ENCODE data around the gene SIL1. TPM values are rescaled to one million over a fixed set of nuclear protein-coding genes. Genes with fewer than 3 reads are reported as not detected.

Gene SIL1
- total RNA-seq, 1 donor from 2014 or later: 41.6 TPM

DNA sequence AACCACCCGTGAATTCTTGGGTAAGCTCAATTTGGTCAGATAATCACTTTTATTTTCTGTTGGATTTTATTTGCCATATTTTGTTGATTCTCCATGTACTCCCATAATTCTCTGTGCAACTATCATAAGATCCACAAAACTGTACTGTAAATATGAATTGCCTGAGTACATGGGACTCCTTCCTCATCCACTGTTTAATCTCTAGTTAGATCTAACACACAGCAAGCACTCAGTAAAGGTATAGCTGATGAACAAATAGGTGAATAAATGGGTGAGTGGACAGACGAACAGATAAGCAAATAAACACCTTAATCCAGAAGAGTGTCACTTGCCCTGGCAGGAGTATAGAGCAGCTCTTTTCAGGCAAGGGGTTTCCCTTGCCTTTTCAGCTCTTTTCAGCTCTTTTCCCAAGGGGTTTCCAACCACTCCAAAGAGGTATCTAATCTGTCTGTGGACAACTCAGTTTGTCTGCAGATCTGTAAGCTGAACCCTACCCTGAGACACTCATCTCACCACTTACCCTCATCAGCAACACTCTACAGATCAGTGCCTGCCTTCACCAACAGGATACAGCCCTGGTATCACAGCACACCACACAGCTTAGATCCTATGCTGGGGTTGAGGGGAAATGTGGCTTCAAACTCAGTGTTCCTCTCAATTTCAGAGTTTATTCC, 51.2 kb downstream of the SIL1 start:
- no peak overlapping the region for H3K4me2 ChIP-seq (ENCODE audit: low read length)
- no peaks in the 10 kb centered on the region for H3K36me3 ChIP-seq (ENCODE audit: insufficient read depth, low read length)
- H3K9me3 ChIP-seq (ENCODE audit: insufficient read depth, low read depth, low read length): no peaks in the 10 kb centered on the region
- H3K27me3 ChIP-seq (ENCODE audit: insufficient read depth, low read length): no peaks in the 10 kb centered on the region
- H3K27me3 Mint-ChIP-seq (ENCODE audit: low read depth, unreplicated experiment): no peaks in the 10 kb centered on the region
- no peak for FAIRE-seq
- H3K9me3 Mint-ChIP-seq (ENCODE audit: unreplicated experiment): no peaks in the 10 kb centered on the region
- peaks cover 2% of the 10 kb centered on the region for H3K36me3 Mint-ChIP-seq (ENCODE audit: low read depth, unreplicated experiment)
- H3K9ac ChIP-seq (ENCODE audit: low read length): no peak overlapping the region
- no peak overlapping the region for H2AFZ ChIP-seq (ENCODE audit: low read depth, low read length)
- no peak overlapping the region for H3K27ac ChIP-seq (ENCODE audit: low read depth, low read length)
- H3K4me1 ChIP-seq (ENCODE audit: insufficient read depth, low read length): peaks cover 28% of the 10 kb centered on the region
- no peak for TF ChIP-seq EZH2 (IDR thresholded peaks at IDR 0.05; ENCODE audit: insufficient read depth, low read length)
- TF ChIP-seq CTCF (IDR thresholded peaks at IDR 0.05; ENCODE audit: insufficient read depth, low read depth, low read length): no peak
- no peak overlapping the region for H3K4me3 Mint-ChIP-seq (ENCODE audit: unreplicated experiment)
- DNase-seq (ENCODE audit: low read depth): no peak
- no peak overlapping the region for H3K4me3 ChIP-seq (ENCODE audit: insufficient read depth, low read depth, low read length)
- peaks cover 15% of the 10 kb centered on the region for H3K4me1 Mint-ChIP-seq (ENCODE audit: low read depth, unreplicated experiment)
- peaks cover 60% of the 10 kb centered on the region for H4K20me1 ChIP-seq (ENCODE audit: insufficient read depth, low read length)
- no peak overlapping the region for H3K27ac Mint-ChIP-seq (ENCODE audit: unreplicated experiment)
- peaks cover 22% of the 10 kb centered on the region for H3K79me2 ChIP-seq (ENCODE audit: insufficient read depth, low read length)

GRCh38 chr5:139141446-139142204, 56.5 kb downstream of the SIL1 start:
- Mint-ChIP-seq H3K27ac (ENCODE audit: unreplicated experiment) (no peak overlapping the region), H3K4me1 (ENCODE audit: low read depth, unreplicated experiment) (peaks cover 27% of the 10 kb centered on the region), H3K27me3 (ENCODE audit: low read depth, unreplicated experiment) (no peaks in the 10 kb centered on the region), H3K9me3 (ENCODE audit: unreplicated experiment) (no peaks in the 10 kb centered on the region), H3K4me3 (ENCODE audit: unreplicated experiment) (no peak overlapping the region), H3K36me3 (ENCODE audit: low read depth, unreplicated experiment) (no peaks in the 10 kb centered on the region)
- Histone ChIP-seq H2AFZ (ENCODE audit: low read depth, low read length) (no peak overlapping the region), H3K9ac (ENCODE audit: low read length) (no peak overlapping the region), H3K4me3 (ENCODE audit: insufficient read depth, low read depth, low read length) (no peak overlapping the region), H3K36me3 (ENCODE audit: insufficient read depth, low read length) (no peaks in the 10 kb centered on the region), H3K27me3 (ENCODE audit: insufficient read depth, low read length) (no peaks in the 10 kb centered on the region), H3K27ac (ENCODE audit: low read depth, low read length) (peak overlapping the region; percentile 21), H4K20me1 (ENCODE audit: insufficient read depth, low read length) (peaks cover 35% of the 10 kb centered on the region), H3K4me1 (ENCODE audit: insufficient read depth, low read length) (peaks cover 40% of the 10 kb centered on the region), H3K9me3 (ENCODE audit: insufficient read depth, low read depth, low read length) (no peaks in the 10 kb centered on the region), H3K79me2 (ENCODE audit: insufficient read depth, low read length) (peaks cover 25% of the 10 kb centered on the region), H3K4me2 (ENCODE audit: low read length) (peak overlapping the region; percentile 40)
- FAIRE-seq (no peak), DNase-seq (ENCODE audit: low read depth) (peak; percentile 92)
- TF ChIP-seq CTCF (IDR thresholded peaks at IDR 0.05; ENCODE audit: insufficient read depth, low read depth, low read length) (no peak), EZH2 (IDR thresholded peaks at IDR 0.05; ENCODE audit: insufficient read depth, low read length) (no peak)
